ENCODE measurements around the gene RASEF.

GRCh38 chr9:83043597-83043996 lies 19.3 kb downstream of the RASEF start:
- TF ChIP-seq CTCF (conservative IDR thresholded peaks at IDR 0.05; ENCODE audit: low read depth, low read length): no peak
- TF ChIP-seq EZH2 (IDR thresholded peaks at IDR 0.05; ENCODE audit: borderline replicate concordance, low read depth, low read length, poor library complexity, severe bottlenecking): no peak

Measured in A673 (cell line).